ENCODE measurements around the gene ZNF497.
"Not testable (repeated sequence)": the region's sequence is repeated elsewhere in the genome, so short reads cannot be mapped to it uniquely, and the experiment has no call there.

GRCh38 chr19:58348080-58348479 is 14.5 kb downstream of the ZNF497 start:
- TF ChIP-seq, protein P1, sequence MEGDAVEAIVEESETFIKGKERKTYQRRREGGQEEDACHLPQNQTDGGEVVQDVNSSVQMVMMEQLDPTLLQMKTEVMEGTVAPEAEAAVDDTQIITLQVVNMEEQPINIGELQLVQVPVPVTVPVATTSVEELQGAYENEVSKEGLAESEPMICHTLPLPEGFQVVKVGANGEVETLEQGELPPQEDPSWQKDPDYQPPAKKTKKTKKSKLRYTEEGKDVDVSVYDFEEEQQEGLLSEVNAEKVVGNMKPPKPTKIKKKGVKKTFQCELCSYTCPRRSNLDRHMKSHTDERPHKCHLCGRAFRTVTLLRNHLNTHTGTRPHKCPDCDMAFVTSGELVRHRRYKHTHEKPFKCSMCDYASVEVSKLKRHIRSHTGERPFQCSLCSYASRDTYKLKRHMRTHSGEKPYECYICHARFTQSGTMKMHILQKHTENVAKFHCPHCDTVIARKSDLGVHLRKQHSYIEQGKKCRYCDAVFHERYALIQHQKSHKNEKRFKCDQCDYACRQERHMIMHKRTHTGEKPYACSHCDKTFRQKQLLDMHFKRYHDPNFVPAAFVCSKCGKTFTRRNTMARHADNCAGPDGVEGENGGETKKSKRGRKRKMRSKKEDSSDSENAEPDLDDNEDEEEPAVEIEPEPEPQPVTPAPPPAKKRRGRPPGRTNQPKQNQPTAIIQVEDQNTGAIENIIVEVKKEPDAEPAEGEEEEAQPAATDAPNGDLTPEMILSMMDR (IDR thresholded peaks at IDR 0.05) = not testable (repeated sequence)
- not testable (repeated sequence) for TF ChIP-seq EZH2 (IDR thresholded peaks at IDR 0.05; ENCODE audit: borderline replicate concordance, insufficient read depth, low read depth, low read length, poor library complexity, severe bottlenecking)

Data from B cell (primary cell).